ENCODE data around the gene AKR1B15. TPM values are rescaled to one million over a fixed set of nuclear protein-coding genes. Genes with fewer than 3 reads are reported as not detected.

AKR1B15 gene
- total and polyA plus RNA-seq, 2 of the 4 experiments (the other 2 are of a cell fraction) = not detected

DNA sequence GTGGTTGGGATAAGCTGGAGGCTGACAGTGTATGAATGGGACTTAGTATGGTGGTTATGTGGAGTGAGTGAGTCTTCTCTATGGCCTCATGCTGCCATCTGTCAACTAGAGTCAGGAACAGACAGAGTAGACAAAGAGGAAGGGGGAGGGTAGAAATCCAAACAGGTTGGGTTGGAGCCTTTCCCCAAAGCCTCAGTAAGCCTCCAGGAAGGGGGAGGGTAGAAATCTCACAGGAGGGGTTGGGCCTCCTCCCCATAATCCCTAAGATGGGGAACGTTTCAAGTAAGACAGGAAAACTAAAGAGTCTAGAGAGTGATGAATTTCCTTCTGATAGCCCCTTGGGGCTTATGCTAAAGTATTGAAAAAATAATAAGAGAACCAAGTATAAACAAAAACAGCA lies 2.0 kb upstream of the AKR1B15 start:
- Histone ChIP-seq H3K9me3 (ENCODE audit: control insufficient read depth, insufficient read depth, low read length) (no peaks in the 10 kb centered on the region), H3K9me1 (ENCODE audit: insufficient read depth, low read length) (no peaks in the 10 kb centered on the region), H2BK5ac (ENCODE audit: low read depth, low read length, poor library complexity, severe bottlenecking) (no peak overlapping the region), H2AK5ac (ENCODE audit: low read depth, low read length) (0 out of 2 replicates have a peak overlapping the region, but pooled peaks have one; percentile 9), H2BK15ac (ENCODE audit: low read depth, low read length) (no peak overlapping the region), H2BK20ac (ENCODE audit: low read depth, low read length) (no peak overlapping the region; the same call in 1 of the 2 replicates), H3K56ac (ENCODE audit: extremely low read depth, insufficient read depth, low read length) (no peak overlapping the region), H4K5ac (ENCODE audit: low read depth, low read length) (no peak overlapping the region), H3K4me1 (ENCODE audit: control insufficient read depth, insufficient read depth, low read length) (no peaks in the 10 kb centered on the region), H3K23ac (ENCODE audit: low read depth, low read length) (no peak overlapping the region), H3K4me3 (ENCODE audit: insufficient read depth, low read depth, low read length) (no peak overlapping the region), H3K18ac (ENCODE audit: low read depth, low read length) (no peak overlapping the region), H3K27me3 (ENCODE audit: control insufficient read depth, insufficient read depth, low read length) (peaks cover 22% of the 10 kb centered on the region), H3K4me2 (ENCODE audit: low read depth, low read length) (no peak overlapping the region), H3K36me3 (ENCODE audit: control insufficient read depth, insufficient read depth, low read length) (no peaks in the 10 kb centered on the region), H2AK9ac (replicated peaks; ENCODE audit: low read depth, low read length, poor library complexity) (no peak overlapping the region), H3K27ac (ENCODE audit: insufficient read depth, low read length) (no peak overlapping the region), H4K20me1 (ENCODE audit: insufficient read depth, low read length) (no peaks in the 10 kb centered on the region), H3K79me1 (ENCODE audit: low read depth in 1 of 2, low read length in 2 of 2) (no peaks in the 10 kb centered on the region), H3K14ac (replicated peaks; ENCODE audit: low read depth, low read length) (no peak overlapping the region), H2BK120ac (ENCODE audit: low read depth, low read length) (no peak overlapping the region), H3K4ac (ENCODE audit: low read depth, low read length) (no peak overlapping the region; the same call in 1 of the 2 replicates), H2AFZ (replicated peaks; ENCODE audit: low read length, poor library complexity) (peak overlapping the region; percentile 44), H4K91ac (ENCODE audit: insufficient read depth, low read depth, low read length) (no peak overlapping the region), H4K8ac (ENCODE audit: low read depth in 2 of 2, low read length in 2 of 2) (no peak overlapping the region), H3K9ac (ENCODE audit: low read depth, low read length) (no peak overlapping the region)
- intact Hi-C loops (cut with micrococcal nuclease) (loop anchor here (1.0 to 2.0 kb wide), 4 partner anchors 26 to 115 kb away; no protein-coding TSS in a partner anchor), in situ Hi-C loops (cut with MboI; ENCODE audit: low sequenced_read_pairs) (no loop called here), dilution Hi-C loops (cut with HindIII; ENCODE audit: low sequenced_read_pairs, unreplicated experiment) (no loop called here)
- no CpG with 5 or more reads among the region's 1 CpG for WGBS, 2 experiments (ENCODE audit: extremely low coverage in 2 of 2, insufficient read length in 1 of 2)
- TF ChIP-seq MAZ (IDR thresholded peaks at IDR 0.05; ENCODE audit: borderline replicate concordance, low read depth, low read length) (no peak), RFX5 (IDR thresholded peaks at IDR 0.05; ENCODE audit: low read depth, low read length) (no peak), MXI1 (IDR thresholded peaks at IDR 0.05; ENCODE audit: borderline replicate concordance, low read depth, low read length) (no peak), CHD1 (IDR thresholded peaks at IDR 0.05; ENCODE audit: low read depth, low read length) (no peak), CEBPB (IDR thresholded peaks at IDR 0.05; ENCODE audit: low read depth, low read length) (no peak), BHLHE40 (IDR thresholded peaks at IDR 0.05; ENCODE audit: low read depth, low read length) (no peak), NFE2L2 (IDR thresholded peaks at IDR 0.05; ENCODE audit: low read depth, low read length) (no peak), RCOR1 (IDR thresholded peaks at IDR 0.05; ENCODE audit: insufficient replicate concordance, low read length) (no peak), FOS (IDR thresholded peaks at IDR 0.05; ENCODE audit: low read depth, low read length) (no peak), MAFK (IDR thresholded peaks at IDR 0.05; ENCODE audit: low read depth, low read length) (no peak), CTCF (conservative IDR thresholded peaks at IDR 0.05; ENCODE audit: low read depth, low read length) (no peak), POLR2A (IDR thresholded peaks at IDR 0.05; ENCODE audit: low read depth, low read length) (no peak)
- TF ChIP-seq, protein P1, sequence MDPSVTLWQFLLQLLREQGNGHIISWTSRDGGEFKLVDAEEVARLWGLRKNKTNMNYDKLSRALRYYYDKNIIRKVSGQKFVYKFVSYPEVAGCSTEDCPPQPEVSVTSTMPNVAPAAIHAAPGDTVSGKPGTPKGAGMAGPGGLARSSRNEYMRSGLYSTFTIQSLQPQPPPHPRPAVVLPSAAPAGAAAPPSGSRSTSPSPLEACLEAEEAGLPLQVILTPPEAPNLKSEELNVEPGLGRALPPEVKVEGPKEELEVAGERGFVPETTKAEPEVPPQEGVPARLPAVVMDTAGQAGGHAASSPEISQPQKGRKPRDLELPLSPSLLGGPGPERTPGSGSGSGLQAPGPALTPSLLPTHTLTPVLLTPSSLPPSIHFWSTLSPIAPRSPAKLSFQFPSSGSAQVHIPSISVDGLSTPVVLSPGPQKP (IDR thresholded peaks at IDR 0.05; ENCODE audit: borderline replicate concordance, low read depth, low read length) = no peak
- POLR2A ChIA-PET (ENCODE audit: unreplicated experiment) = no interaction called here
- no TSS peak for BruUV-seq (replicated peaks)
- no peak; the same call in 1 of the 2 replicates for ATAC-seq (ENCODE audit: low read depth)
- no peak for DNase-seq
- CTCF ChIA-PET = interaction anchor here (0.8 to 2.0 kb wide), 15 partner anchors 8 to 114 kb away, joined by 3 to 16 read pairs (median 4); partner anchors contain the start of genes AKR1B1 and AKR1B10
